HFF-Myc (cell line): ENCODE data around the gene UXS1.
"Not testable (repeated sequence)": the region's sequence is repeated elsewhere in the genome, so short reads cannot be mapped to it uniquely, and the experiment has no call there.

Experiments used
- DNase-seq: peaks from one replicate; pipeline ENCODE4 v3.0.0-alpha.2; 2011; ENCODE audit warnings: low read depth; ENCODE audit errors: extremely low read depth
- H3K4me3 ChIP-seq: replicated peaks from 2 replicates; pipeline ENCODE4 v1.5.1; 2011; ENCODE audit warnings: low read depth, mild to moderate bottlenecking, control low read depth, low read length
- TF ChIP-seq, protein P1 (sequence below): IDR thresholded peaks from 2 replicates; pipeline ENCODE4 v1.5.1; 2012; ENCODE audit warnings: mild to moderate bottlenecking, low read depth, low read length, control low read depth; ENCODE audit errors: missing control alignments

Gene UXS1

DNA sequence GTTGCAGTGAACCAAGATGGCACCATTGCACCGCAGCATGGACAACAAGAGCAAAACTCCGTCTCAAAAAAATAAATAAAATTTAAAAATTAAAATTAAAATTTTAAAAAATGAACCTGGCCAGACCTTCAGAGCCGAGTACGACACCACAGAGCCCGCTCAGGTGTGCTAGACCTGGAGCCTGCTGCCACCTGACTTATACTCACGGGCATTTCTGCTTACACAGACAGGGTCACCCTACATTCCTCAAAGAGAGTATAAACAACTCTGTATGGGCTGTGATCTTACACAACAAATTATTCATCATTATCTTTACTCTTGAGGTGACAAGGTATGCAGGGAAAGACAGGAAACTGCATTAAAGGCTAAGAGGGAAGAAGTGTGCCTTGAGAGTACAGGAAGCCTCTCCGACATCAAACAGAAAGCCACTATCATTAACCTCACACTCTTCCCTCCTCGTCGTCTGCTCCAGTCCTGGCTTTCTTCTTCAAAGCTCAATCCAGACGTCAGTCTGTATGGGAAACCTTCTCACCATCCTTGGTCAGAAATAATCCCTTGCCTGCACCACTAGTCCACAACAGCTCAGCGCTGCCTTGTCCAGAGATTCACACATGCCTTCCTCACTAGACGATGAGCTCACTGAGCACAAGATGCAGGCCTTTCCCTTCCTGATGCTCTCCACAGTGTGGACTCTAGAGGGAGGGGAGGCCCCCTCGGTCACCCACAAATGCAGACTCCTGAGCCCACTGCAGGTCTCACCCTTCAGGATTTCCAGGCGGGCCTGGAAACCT lies 56.2 kb downstream of the UXS1 start:
- TF ChIP-seq, protein P1, sequence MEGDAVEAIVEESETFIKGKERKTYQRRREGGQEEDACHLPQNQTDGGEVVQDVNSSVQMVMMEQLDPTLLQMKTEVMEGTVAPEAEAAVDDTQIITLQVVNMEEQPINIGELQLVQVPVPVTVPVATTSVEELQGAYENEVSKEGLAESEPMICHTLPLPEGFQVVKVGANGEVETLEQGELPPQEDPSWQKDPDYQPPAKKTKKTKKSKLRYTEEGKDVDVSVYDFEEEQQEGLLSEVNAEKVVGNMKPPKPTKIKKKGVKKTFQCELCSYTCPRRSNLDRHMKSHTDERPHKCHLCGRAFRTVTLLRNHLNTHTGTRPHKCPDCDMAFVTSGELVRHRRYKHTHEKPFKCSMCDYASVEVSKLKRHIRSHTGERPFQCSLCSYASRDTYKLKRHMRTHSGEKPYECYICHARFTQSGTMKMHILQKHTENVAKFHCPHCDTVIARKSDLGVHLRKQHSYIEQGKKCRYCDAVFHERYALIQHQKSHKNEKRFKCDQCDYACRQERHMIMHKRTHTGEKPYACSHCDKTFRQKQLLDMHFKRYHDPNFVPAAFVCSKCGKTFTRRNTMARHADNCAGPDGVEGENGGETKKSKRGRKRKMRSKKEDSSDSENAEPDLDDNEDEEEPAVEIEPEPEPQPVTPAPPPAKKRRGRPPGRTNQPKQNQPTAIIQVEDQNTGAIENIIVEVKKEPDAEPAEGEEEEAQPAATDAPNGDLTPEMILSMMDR: no peak
- DNase-seq: no peak
- H3K4me3 ChIP-seq: no peak overlapping the region

DNA sequence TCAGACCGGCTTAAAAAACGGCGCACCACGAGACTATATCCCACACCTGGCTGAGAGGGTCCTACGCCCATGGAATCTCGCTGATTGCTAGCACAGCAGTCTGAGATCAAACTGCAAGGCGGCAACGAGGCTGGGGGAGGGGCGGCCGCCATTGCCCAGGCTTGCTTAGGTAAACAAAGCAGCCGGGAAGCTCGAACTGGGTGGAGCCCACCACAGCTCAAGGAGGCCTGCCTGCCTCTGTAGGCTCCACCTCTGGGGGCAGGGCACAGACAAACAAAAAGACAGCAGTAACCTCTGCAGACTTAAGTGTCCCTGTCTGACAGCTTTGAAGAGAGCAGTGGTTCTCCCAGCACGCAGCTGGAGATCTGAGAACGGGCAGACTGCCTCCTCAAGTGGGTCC lies 62.9 kb downstream of the UXS1 start:
- not testable (repeated sequence) for DNase-seq, H3K4me3 ChIP-seq

DNA sequence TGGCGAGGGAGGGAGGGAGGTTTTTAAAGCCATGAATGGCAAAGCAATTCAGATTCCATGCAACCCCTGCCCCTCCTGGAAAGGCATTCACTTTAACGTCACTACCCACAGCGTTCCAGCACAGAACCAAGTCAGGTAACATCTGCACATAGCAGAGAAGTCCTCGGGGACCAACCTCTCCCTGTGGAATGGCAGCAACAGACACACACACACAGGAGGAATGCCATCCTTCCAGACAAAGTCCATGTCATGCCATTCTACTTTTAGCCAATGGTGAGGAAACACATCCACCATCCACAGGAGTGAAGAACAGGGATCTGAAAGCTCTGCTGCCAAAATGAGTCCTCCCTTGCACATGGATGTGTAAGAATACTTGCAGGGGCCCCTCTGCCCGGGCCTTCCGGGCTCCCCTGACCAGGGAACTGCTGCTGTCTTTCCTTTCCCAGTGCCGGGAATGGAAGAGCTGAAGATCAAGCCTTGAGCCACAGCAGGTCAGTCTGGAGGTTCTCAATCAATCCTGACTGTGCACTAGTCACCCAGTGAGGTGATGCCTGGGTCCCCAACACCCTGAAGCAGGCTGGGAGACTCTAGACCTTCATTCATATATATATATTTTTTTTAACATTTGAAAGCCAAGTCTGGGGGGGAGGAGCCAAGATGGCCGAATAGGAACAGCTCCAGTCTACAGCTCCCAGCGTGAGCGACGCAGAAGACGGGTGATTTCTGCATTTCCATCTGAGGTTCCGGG lies 63.7 kb downstream of the UXS1 start:
- DNase-seq: no peak
- TF ChIP-seq, protein P1: no peak
- no peak overlapping the region for H3K4me3 ChIP-seq

DNA sequence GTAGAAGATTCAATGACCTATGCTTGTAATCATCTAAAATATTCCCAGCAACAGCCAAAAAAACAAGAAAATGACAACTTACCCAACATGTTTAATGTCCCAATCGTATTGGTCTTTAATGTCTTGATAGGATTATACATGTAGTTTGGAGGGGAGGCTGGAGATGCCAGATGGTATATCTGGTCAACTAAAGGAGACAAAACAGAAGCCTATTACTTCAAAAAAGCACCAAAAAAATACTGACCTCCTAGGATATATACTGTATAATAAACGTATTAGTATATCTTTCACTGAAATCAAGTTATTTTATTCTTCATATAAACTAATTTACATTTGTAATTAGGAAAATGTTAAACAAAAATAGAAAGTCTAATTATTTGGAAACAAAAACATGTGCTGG lies 64.5 kb downstream of the UXS1 start:
- TF ChIP-seq, protein P1: no peak
- DNase-seq: no peak

DNA sequence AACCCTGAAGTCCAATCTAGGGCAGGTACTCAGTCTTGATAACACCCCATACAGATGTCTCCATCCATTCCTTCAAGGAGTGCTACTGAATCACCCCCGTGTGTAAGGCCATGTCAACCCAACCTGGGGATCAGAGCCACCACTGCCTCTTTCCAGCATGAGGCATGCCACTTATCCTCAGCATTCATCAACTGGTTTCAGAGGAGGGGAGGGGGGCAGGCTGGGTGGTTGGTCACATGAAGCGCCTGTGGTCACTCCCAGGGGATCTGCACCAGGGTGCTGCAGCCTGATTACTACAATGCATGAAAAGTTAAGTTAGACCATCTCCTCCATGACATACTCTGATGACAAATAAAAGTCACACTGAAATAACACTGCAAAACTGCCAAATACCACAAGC lies 65.0 kb downstream of the UXS1 start:
- TF ChIP-seq, protein P1: no peak
- H3K4me3 ChIP-seq: no peak overlapping the region
- DNase-seq: no peak

More for the DNA sequence above, 64.5 kb downstream of the UXS1 start:
- no peak overlapping the region for H3K4me3 ChIP-seq

DNA sequence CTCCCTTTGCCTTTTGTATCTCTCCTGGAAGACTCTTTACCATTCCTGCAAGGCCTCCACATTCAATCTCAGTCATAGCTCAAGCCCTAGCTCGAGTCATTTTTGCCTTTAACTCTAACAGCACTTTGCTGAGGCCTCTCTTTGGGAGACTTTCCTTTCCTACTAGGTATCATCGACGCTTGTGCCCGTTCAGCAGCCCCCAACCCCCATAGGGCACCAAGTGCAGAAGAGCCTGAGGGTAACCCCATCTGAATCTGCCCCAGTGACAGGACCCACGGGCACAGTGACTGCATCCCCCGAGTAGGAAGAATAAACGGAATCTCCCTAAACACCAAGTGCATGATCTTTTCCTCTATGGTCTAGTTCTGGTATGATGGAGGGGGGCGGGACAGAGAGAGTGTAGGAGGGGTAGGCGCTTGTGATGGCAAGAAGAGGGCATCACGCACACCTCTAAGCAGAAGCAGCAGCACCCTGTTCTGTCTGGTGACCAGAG lies 66.3 kb downstream of the UXS1 start:
- TF ChIP-seq, protein P1: no peak
- H3K4me3 ChIP-seq: no peak overlapping the region
- no peak for DNase-seq

DNA sequence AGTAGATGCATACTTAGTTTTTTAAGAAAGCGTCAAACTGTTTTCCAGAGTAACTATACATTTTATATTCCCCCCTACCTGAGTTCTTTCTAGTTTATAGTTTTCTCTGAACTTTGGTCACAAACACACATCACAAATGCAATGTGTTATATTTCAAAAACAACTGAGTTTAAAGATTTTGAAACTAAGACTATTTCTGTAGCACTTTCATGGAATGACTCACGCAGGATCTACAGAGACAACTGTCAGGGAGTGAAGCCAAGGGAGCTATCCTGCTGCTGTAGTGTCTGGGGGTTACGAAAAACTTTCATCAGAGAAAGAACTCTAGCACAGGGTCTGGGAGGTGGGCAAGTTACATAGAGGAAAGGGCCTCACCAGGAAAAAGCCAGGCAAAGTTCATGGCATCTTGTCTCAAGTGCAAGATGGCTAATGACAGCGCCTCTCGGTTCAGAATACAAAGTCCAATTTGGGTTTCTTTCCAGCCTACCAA lies 66.8 kb downstream of the UXS1 start:
- TF ChIP-seq, protein P1: no peak
- no peak overlapping the region for H3K4me3 ChIP-seq
- no peak for DNase-seq
